Head of caudate nucleus (tissue), 42 donors: Measurements from ENCODE around the gene STEAP3.

ENCODE experiments used
- DNase-seq, 42 donors: peaks; one replicate each; pipeline versions ENCODE4 v3.0.0 to v3.0.0-alpha.2; 2020 to 2021; ENCODE audit warnings: mixed read lengths in 7 of 42
- intact Hi-C: fragments of 100-400 bp; cut with DNase I; formaldehyde crosslinking; loops from one replicate; pipeline ENCODE4 v1.15.0; 2022

STEAP3 gene

DNA sequence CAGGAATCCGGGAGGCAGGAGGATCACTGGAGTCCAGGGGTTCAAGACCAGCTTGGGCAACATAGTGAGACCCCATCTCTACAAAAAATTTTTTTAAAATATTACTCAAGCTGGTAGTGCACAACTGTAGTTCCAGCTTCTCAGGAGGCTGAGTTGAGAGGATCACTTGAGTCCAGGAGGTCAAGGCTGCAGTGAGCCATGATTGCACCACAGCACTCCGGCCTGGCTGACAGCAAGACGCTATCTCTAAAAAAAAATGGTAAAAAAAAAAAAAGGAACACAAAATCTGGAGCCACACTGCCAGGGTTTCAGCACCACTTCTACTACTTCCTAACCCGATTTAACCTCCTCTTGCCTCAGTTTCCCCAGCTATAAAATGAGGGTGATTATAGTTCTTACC lies 57.0 kb downstream of the STEAP3 start:
- DNase-seq, result no peak
- intact Hi-C loops, result no loop called here

GRCh38 chr2:119282146-119282995 lies 58.7 kb downstream of the STEAP3 start:
- peak in 1 of 42 donors; percentile 16 for DNase-seq
- intact Hi-C loops, result no loop called here

DNA sequence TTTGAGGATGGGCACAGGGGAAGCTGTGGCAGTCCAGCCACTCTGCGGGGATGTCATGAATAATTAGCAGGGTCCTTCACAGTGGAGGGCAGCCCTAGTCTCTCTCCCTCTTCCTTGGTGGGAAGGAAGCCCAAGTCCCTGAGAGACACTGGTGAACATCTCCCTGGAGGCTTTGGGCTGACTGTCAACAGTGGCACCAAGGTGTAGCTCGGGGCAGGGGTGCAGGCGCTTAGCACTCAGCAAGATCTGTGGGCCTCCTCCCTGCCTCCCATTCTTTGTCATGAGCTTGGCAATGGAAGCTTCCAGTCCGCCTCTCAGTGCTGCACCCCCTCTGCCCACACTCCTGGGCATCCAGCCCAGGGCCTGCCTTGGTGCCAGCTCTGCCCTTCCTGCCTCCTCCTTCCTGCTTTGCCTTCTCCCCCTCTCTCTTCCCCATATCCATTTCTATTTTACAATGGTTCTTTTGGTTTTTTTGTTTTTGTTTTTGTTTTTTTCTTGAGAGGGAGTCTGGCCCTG lies 59.4 kb downstream of the STEAP3 start:
- intact Hi-C loops, result no loop called here
- peak; percentile 53 to 90 (median 80) for DNase-seq

DNA sequence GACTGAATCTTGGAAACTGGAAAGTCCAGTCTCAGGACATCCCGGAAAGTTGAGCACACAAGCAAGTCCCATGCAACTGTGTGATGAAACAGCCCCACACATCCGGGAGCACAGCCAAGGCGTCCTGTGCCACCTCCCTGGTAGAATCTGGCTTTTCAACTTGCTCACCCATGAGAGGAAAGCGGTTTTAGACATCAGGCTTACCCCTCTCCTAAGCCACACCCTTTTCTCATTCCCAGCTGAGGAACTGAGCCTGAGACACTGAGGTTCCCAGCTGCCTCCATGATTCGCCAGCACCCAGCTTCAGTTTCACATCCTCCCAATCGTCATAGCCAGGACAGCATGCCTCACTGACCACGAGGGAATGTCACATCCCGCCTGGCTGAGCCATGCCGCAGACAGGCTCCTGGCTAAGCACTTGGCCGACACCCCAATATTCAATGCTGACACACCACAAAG lies 60.3 kb downstream of the STEAP3 start:
- DNase-seq, result peak in 39 of 42 donors; percentile 30 to 82 (median 56)
- intact Hi-C loops, result no loop called here

DNA sequence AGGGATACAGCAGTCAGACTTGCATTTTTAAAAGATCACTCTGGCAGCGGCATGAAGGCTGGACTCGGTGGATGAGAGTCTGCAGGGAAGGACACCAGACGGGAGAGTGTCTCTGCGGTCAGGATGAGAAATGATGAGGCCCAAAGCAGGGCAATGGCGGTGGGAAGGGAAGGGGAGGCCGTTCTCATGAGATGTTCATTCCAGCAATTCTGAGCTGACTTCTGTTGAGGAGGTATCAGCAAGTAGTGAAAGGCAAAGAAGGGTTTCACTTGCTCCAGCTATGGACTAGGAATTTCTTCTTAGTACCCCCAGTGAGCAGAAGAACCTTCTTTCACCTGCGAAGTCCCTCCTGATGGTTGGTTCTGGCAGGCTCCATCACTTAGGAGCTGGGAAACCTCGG lies 63.0 kb downstream of the STEAP3 start:
- intact Hi-C loops, result no loop called here
- DNase-seq, result no peak

DNA sequence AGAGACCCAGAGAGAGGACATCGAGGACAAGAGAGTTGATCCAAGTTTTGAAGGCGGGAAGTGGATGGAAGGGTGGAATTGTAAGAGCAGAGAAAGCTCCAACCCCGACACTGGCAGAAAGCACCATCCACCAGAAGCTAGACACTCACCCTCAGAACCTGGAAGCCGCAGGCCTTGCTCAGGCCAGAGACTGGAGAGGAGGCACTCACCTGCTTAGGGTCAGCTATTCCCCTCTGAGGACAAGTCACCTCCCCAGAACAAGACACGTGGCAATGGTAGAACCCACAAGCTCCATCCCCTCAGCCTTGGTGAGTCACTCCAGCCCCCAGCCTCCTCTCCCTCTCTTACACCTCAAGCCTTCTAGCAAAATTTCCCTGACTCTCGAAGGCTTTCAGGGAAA lies 64.9 kb downstream of the STEAP3 start:
- intact Hi-C loops, result no loop called here

GRCh38 chr2:119289093-119289492 lies 65.5 kb downstream of the STEAP3 start:
- intact Hi-C loops, result no loop called here

More for the DNA sequence above, 64.9 kb downstream of the STEAP3 start:
- DNase-seq, result no peak

GRCh38 chr2:119289642-119290041 lies 66.0 kb downstream of the STEAP3 start:
- intact Hi-C loops, result no loop called here
- no peak for DNase-seq

More at GRCh38 chr2:119289093-119289492, 65.5 kb downstream of the STEAP3 start:
- no peak for DNase-seq

DNA sequence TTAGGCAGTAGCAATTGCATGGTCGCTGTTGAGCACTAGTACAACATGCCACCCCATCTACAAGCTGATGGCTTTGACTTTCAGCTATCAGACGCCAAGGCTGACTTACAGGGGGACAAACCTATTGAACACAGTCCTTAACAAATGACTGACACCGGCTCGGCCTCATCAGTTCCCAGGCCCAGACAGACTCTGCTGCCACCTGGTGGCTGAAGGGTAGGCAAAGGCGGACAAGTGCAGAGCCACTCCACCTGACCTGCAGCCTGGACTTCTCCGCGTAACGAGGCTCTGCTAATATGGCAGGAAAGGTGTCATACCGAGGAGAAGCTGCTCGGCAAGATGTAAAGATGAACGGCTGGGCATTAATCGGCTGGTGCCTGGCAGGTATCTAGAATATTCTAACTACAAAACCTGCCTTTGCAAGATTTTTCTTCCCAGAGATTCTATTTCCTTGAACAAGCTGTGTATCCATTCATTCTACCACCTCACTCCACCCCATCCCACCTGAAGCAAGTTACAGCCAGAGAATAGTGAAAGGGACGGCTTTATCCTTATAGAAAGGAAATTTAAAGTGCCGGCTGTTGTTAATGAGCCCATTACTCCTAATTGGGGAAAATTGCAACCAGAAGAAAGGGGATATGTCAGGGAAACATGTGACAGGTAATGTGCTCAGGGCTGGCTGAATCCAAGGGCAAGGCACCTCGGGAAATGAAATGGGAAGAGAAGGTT lies 67.4 kb downstream of the STEAP3 start:
- intact Hi-C loops, result no loop called here
- DNase-seq, result peak in 39 of 42 donors; percentile 32 to 95 (median 83)

- intact Hi-C loops, result no loop called here
- DNase-seq, result no peak
Observed at GRCh38 chr2:119291588-119292167, 68.0 kb downstream of the STEAP3 start.

DNA sequence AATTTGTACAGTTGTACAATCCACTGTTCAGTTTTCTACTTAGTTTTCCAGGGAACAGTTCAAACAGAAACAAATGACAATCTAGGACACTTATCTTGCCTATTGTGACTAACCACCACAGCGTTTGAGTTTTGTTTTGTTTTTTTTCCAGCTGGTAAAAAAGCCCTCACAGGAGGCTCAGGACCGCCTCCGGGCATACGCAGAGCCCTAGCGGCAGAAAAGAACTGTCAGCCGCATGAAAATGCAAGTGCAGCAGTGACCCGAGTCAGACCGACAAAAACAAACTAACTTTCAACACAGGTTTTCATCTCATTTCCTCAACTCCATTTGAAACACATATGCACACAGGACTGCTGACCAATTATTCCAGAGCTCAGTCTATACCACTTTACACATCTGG lies 68.6 kb downstream of the STEAP3 start:
- intact Hi-C loops, result no loop called here
- peak in 2 of 42 donors; percentile 27 to 30 for DNase-seq

GRCh38 chr2:119293254-119293653 lies 69.6 kb downstream of the STEAP3 start:
- intact Hi-C loops, result no loop called here
- DNase-seq, result no peak

DNA sequence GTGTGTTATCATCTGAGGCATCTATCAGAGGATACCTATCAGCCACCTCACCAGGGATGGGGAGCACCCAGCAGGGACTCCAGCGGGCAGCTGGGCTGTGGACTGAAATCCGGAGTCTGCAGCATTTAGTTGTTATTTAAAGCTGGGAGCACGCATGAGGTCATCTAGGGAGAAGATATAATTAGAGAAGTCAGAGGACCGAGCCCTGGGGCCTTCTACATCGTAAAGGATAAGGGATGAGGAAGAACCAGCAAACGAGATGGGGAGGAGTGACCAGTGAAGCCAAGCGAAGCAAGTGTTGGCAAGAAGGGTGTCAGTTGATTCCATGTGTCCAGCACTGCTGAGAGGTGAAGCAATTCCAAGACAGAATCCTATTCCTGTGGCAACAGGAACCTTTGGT lies 70.3 kb downstream of the STEAP3 start:
- intact Hi-C loops, result no loop called here
- DNase-seq, result no peak

DNA sequence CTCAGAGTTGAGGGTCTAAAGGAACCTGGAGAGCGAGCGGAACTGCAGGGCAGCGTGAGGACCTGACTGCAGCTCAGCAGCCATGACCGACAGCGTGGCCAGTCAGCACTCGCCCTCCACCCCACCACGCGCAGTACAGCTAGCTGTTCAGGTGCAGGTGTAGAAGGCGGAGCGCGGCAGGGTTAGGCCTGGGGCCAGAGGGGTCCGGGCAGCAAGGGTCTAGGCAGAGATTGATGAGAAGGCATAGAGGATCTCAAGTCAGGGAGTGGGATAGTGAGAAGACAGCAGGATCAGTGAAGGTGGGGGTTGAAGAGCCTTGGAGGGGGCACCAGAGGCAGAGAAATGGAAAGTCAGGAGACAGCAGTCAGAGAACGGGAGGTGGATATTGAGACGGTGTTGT lies 71.0 kb downstream of the STEAP3 start:
- intact Hi-C loops, result no loop called here
- DNase-seq, result no peak

- no peak for DNase-seq
- intact Hi-C loops, result no loop called here
Observed at GRCh38 chr2:119295688-119296375, 72.2 kb downstream of the STEAP3 start.

DNA sequence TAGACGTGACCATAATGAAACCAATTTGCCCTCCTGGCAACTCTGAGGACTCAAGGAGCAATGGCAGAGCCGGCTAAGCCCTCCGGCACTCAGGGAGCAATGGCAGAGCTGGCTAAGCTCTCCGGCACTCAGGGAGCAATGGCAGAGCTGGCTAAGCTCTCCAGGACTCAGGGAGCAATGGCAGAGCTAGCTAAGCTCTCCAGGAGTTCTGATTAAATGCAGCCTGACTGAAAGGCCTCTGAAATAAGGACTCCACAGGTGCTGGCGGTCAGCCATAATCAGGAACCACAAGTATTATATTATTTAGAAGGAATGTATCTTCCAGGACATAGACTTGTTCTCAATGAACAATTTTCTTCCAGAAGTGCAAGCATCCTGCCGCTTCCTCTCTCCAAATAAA lies 77.8 kb downstream of the STEAP3 start:
- intact Hi-C loops, result no loop called here
- DNase-seq, result no peak

- intact Hi-C loops, result no loop called here
- DNase-seq, result no peak
Observed at GRCh38 chr2:119304847-119305246, 81.2 kb downstream of the STEAP3 start.

DNA sequence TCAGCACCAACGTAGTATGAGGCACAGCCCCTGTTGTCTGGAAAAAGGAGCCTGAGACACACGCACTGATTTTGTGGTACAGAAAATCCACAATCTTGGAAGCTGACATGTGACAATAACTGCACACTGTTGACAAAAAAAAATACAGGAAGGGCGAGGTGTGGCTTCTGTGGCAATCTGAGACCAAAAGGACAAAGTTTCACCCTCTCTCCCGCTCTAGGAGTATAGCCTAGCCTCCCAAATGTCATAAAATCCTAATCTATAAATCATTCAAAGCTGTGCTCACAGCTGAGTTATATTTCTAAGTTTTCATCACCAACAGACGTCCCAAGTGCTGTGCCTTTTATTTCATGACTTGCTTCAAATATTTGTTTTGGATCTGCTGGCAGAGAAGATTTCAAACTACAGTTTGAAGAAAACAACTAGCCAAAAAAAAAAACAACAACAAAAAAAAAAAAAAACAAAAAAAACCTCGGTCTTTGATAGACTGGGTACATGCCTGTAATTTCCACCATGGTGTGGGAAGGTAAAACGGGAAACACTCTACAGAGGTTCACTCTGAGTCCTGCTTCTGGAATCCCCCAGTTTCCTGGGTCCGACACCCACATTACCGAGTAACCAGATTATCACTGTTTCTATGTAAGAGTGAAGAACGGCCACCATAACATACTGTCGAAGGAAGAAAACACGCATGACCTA lies 82.0 kb downstream of the STEAP3 start:
- DNase-seq, result no peak
- intact Hi-C loops, result no loop called here

DNA sequence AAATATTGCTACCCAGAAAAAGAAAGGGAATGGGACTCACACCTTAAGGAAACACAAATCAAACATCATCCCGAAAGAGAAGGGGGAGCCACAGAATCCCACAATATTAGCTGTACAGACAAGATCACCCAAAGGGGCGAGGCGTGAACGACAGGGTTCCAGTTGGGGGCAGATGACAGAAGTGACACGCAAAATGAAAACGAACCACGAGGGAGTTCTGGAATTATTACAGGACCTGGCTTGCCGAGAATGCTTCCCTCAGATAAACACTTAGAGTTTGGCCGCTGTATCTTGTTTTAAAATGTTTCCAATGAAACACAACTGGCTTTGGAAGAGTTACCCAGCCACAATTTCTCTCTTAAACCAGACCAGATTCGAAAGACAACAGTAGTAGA lies 82.6 kb downstream of the STEAP3 start:
- no peak for DNase-seq
- intact Hi-C loops, result no loop called here
